Spleen (tissue), 7 donors: ENCODE measurements around the gene KHDRBS1.

Experiments
- POLR2A ChIP-seq, 3 donors: fragments of 450-650 bp; IDR thresholded peaks; one replicate each; pipeline ENCODE4 v1.5.1; 2017; ENCODE audit warnings: antibody characterized with exemption in 3 of 3, mild to moderate bottlenecking in 1 of 3
- TF ChIP-seq, protein P1 (sequence below), 11 experiments: fragments of 200-600 bp in 7 of 11; fragments of 450-650 bp in 4 of 11; sonication (generic) in 4 of 11; IDR thresholded peaks in 8 of 11; conservative IDR thresholded peaks in 3 of 11; 1 replicate in 7 of 11; 2 replicates in 4 of 11; pipeline versions ENCODE4 v1.4.0 to v1.8.0; 2016 to 2021; ENCODE audit warnings: antibody characterized with exemption in 11 of 11, inconsistent platforms in 4 of 11, mild to moderate bottlenecking in 1 of 11
- donor health status: DM: no; HTN: no; CAD: no; lungs with moderate emphysema.
- donor health status: DM: no; HTN: no; CAD: no.
- donor health status: DM: no; HTN: no; CAD: no.

DNA sequence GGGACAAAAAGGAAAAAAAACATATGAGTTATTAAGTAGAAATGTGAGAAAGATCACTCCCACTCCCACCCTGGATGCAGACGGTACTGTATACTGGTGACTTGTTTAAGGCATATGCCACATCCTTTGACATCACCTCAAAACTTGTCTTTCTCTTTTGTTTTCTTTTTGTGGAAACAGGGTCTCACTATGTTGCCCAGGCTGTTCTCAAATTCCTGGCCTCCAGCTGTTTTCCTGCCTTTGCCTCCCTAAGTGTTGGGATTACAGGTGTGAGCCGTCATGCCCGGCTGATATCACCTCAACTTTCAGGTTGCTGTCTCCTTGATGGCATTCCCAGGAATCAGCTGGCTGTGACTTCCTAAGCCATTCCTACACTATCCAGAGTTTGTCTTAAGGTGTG, 18.4 kb upstream of the KHDRBS1 start:
- TF ChIP-seq, protein P1, sequence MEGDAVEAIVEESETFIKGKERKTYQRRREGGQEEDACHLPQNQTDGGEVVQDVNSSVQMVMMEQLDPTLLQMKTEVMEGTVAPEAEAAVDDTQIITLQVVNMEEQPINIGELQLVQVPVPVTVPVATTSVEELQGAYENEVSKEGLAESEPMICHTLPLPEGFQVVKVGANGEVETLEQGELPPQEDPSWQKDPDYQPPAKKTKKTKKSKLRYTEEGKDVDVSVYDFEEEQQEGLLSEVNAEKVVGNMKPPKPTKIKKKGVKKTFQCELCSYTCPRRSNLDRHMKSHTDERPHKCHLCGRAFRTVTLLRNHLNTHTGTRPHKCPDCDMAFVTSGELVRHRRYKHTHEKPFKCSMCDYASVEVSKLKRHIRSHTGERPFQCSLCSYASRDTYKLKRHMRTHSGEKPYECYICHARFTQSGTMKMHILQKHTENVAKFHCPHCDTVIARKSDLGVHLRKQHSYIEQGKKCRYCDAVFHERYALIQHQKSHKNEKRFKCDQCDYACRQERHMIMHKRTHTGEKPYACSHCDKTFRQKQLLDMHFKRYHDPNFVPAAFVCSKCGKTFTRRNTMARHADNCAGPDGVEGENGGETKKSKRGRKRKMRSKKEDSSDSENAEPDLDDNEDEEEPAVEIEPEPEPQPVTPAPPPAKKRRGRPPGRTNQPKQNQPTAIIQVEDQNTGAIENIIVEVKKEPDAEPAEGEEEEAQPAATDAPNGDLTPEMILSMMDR (IDR thresholded peaks at IDR 0.05 in 8 of 11, conservative IDR thresholded peaks at IDR 0.05 in 3 of 11) = no peak
- no peak for TF ChIP-seq POLR2A (IDR thresholded peaks at IDR 0.05)
